K562 (cell line): Measurements from ENCODE around the gene TSPAN14. TPM values are rescaled to one million over a fixed set of nuclear protein-coding genes. Genes with fewer than 3 reads are reported as not detected.
A peak's percentile ranks its signal among the peaks of the same experiment; 100 is the strongest.

Experiments
- ARNT ChIP-seq, 2 experiments: fragments of 450-650 bp; IDR thresholded peaks; 2 replicates each; pipeline ENCODE4 v1.6.1; 2016; ENCODE audit warnings: mild to moderate bottlenecking in 1 of 2
- CEBPG ChIP-seq, 3 experiments: fragments of 200-800 bp in 1 of 3; sonication (Bioruptor generic) in 1 of 3; sonication (generic) in 1 of 3; formaldehyde crosslinking in 1 of 3; IDR thresholded peaks in 2 of 3; conservative IDR thresholded peaks in 1 of 3; 2 replicates each; pipeline versions ENCODE4 v1.6.1 to v1.8.0; 2016 to 2022; ENCODE audit warnings: missing compliant biosample characterization in 2 of 3, missing genetic modification characterization in 2 of 3, mild to moderate bottlenecking in 1 of 3, missing genetic modification reagents in 1 of 3
- EHMT2 ChIP-seq: fragments of 450-650 bp; IDR thresholded peaks from 2 replicates; pipeline ENCODE4 v1.6.1; 2018; ENCODE audit warnings: antibody characterized with exemption
- FOSL1 ChIP-seq: fragments of 200-800 bp; sonication (Bioruptor generic); conservative IDR thresholded peaks from 2 replicates; pipeline ENCODE4 v1.6.1; 2016; ENCODE audit warnings: missing genetic modification characterization, missing compliant biosample characterization
- HIVEP1 ChIP-seq: fragments of 250-450 bp; sonication (Bioruptor Pico); IDR thresholded peaks from 2 replicates; pipeline ENCODE4 v1.4.0; 2020; ENCODE audit warnings: mild to moderate bottlenecking
- HNRNPL ChIP-seq: fragments of 200-400 bp; formaldehyde crosslinking; IDR thresholded peaks from 2 replicates; pipeline ENCODE4 v1.6.1; 2017; ENCODE audit warnings: low read depth, mild to moderate bottlenecking, low read length
- KAT7 ChIP-seq: sonication (generic); formaldehyde crosslinking; IDR thresholded peaks from 2 replicates; pipeline ENCODE4 v1.8.0; 2022; ENCODE audit warnings: missing genetic modification reagents, mild to moderate bottlenecking, borderline replicate concordance
- MAFF ChIP-seq: IDR thresholded peaks from 2 replicates; pipeline ENCODE4 v1.6.1; 2012; ENCODE audit warnings: low read length, improper control_type of control experiment
- NR2C2 ChIP-seq, 2 experiments: fragments of 200-800 bp in 1 of 2; sonication (Bioruptor generic) in 1 of 2; sonication (generic) in 1 of 2; formaldehyde crosslinking in 1 of 2; IDR thresholded peaks; 2 replicates each; pipeline versions ENCODE4 v1.6.1 to v1.8.0; 2016 to 2022; ENCODE audit warnings: mild to moderate bottlenecking in 1 of 2, missing compliant biosample characterization in 1 of 2, missing genetic modification characterization in 1 of 2, missing genetic modification reagents in 1 of 2
- RFX7 ChIP-seq: fragments of 250-450 bp; sonication (Bioruptor Pico); IDR thresholded peaks from 2 replicates; pipeline ENCODE4 v1.5.1; 2021; ENCODE audit warnings: mild to moderate bottlenecking
- SIN3A ChIP-seq, 2 experiments: fragments of 150-350 bp in 1 of 2; IDR thresholded peaks; 2 replicates each; pipeline ENCODE4 v1.6.1; 2011 to 2016; ENCODE audit warnings: borderline replicate concordance in 2 of 2, low read depth in 2 of 2, low read length in 2 of 2, mild to moderate bottlenecking in 2 of 2, moderate library complexity in 2 of 2; ENCODE audit not compliant: control insufficient read depth in 1 of 2
- SPI1 ChIP-seq: IDR thresholded peaks from 2 replicates; pipeline ENCODE4 v1.6.1; 2011; ENCODE audit warnings: low read depth, low read length, control low read depth, borderline replicate concordance
- TCF3 ChIP-seq: sonication (generic); formaldehyde crosslinking; IDR thresholded peaks from 2 replicates; pipeline ENCODE4 v1.4.0; 2020; ENCODE audit warnings: mild to moderate bottlenecking, missing genetic modification reagents
- ZNF316 ChIP-seq: fragments of 450-650 bp; IDR thresholded peaks from 2 replicates; pipeline ENCODE4 v1.6.1; 2016
- ZNF318 ChIP-seq, 2 experiments: fragments of 450-650 bp; IDR thresholded peaks; 2 replicates each; pipeline ENCODE4 v1.6.1; 2016; ENCODE audit warnings: mild to moderate bottlenecking in 2 of 2, borderline replicate concordance in 1 of 2, low read depth in 1 of 2, moderate library complexity in 1 of 2
- ZNF589 ChIP-seq: fragments of 200-800 bp; sonication (Bioruptor generic); IDR thresholded peaks from 2 replicates; pipeline ENCODE4 v1.6.1; 2016; ENCODE audit warnings: low read depth, missing genetic modification characterization, missing compliant biosample characterization
- ZNF639 ChIP-seq, 2 experiments: fragments of 200-800 bp in 1 of 2; sonication (Bioruptor generic) in 1 of 2; sonication (generic) in 1 of 2; formaldehyde crosslinking in 1 of 2; IDR thresholded peaks in 1 of 2; conservative IDR thresholded peaks in 1 of 2; 2 replicates each; pipeline versions ENCODE4 v1.5.0 to v1.6.1; 2016 to 2020; ENCODE audit warnings: missing compliant biosample characterization in 1 of 2, missing genetic modification characterization in 1 of 2, missing genetic modification reagents in 1 of 2
- polyA plus RNA-seq, 8 experiments: library from polyadenylated mRNA; depleted of rRNA in 4 of 8; stranded (reverse) in 5 of 8; unstranded in 3 of 8; fragments of >200 nt; fragmentation: Nextera tagmentation in 2 of 8; fragmentation: Illumina TruSeq in 1 of 8; extraction: Ambion mirVana in 2 of 8; extraction: Trizol in 1 of 8; gene quantifications; 2 replicates each; pipeline versions ENCODE4 v1.2.1 to v1.2.3, GENCODE V29; 2011 to 2014; ENCODE audit warnings: inconsistent platforms in 1 of 8, missing spikeins in 1 of 8
- total RNA-seq, 7 experiments: library from RNA; depleted of rRNA in 6 of 7; stranded (reverse); fragments of >200 nt in 6 of 7; fragmentation: Illumina TruSeq in 2 of 7; extraction: Trizol in 2 of 7; gene quantifications; 2 replicates each; pipeline versions ENCODE4 v1.2.1 to v1.2.3, GENCODE V29; 2011 to 2021; ENCODE audit warnings: low replicate concordance in 1 of 7

Gene TSPAN14
- total and polyA plus RNA-seq, 9 of the 15 experiments (the other 6 are each of a cell fraction or from before 2014, with no cell fraction given) = 5.8 to 92.9 (median 23.3) TPM

GRCh38 chr10:80466724-80467326 lies 12.7 kb downstream of the TSPAN14 start (continued):
- TF ChIP-seq ZNF318 (IDR thresholded peaks at IDR 0.05; ENCODE audit: borderline replicate concordance in 1 of 2, low read depth in 1 of 2) (0 out of 4 replicates have a peak, but pooled peaks of 1 of the 2 experiments have one; percentile 10), ZNF639 (CRISPR knock-in tag; conservative IDR thresholded peaks at IDR 0.05 in 1 of 2, IDR thresholded peaks at IDR 0.05 in 1 of 2) (peak in 1 of 2 experiments; percentile 86; a peak in 2 of 4 replicates), SPI1 (peak; percentile 67; the same call in 1 of the 2 replicates), ARNT (IDR thresholded peaks at IDR 0.05) (peak in 1 of 2 experiments; percentile 37; a peak in 1 of 4 replicates), KAT7 (CRISPR knock-in tag) (no peak), ZNF316 (peak; percentile 99), NR2C2 (CRISPR knock-in tag; IDR thresholded peaks at IDR 0.05) (no peak), NR2C2 (tag; IDR thresholded peaks at IDR 0.05) (peak; percentile 68), SIN3A (IDR thresholded peaks at IDR 0.05; ENCODE audit: borderline replicate concordance in 2 of 2, control insufficient read depth in 1 of 2, low read depth in 2 of 2, low read length in 2 of 2) (no peak), ZNF589 (peak; percentile 78), MAFF (peak; percentile 89), CEBPG (CRISPR knock-in tag; IDR thresholded peaks at IDR 0.05) (no peak), CEBPG (tag; conservative IDR thresholded peaks at IDR 0.05 in 1 of 2, IDR thresholded peaks at IDR 0.05 in 1 of 2) (peak in 1 of 2 experiments; percentile 31; a peak in 1 of 4 replicates), HNRNPL (no peak), TCF3 (CRISPR knock-in tag) (peak; percentile 20; the same call in 1 of the 2 replicates), FOSL1 (tag) (no peak; the same call in 1 of the 2 replicates), EHMT2 (0 out of 2 replicates have a peak, but pooled peaks have one; percentile 43), RFX7 (peak; percentile 36; the same call in 1 of the 2 replicates), HIVEP1 (CRISPR knock-in tag) (no peak)
